ENCODE data around the gene CLBA1.
A peak's percentile ranks its signal among the peaks of the same experiment; 100 is the strongest.

CLBA1 gene

DNA sequence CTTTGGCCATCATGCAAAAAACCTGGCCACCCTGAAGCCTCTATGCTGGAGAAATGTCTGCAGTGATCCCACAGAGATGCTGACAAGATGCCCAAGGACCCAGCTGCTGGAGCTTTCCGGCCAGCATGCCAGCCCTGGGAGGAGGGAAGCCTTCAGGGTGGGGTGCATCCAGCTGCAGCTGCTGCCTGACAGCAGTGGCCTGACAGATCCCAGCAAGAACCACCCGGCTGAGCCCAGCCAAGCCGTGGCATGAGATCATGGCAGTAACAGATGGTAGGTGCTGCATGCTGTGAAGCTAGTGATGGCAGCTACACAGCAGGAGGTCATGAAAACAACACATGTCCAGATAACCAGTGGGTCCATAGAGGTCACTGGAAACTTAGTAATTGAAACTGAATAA lies 13.8 kb downstream of the CLBA1 start:
- H3K27ac ChIP-seq (replicated peaks), result no peak overlapping the region
- H3K4me3 ChIP-seq (replicated peaks; ENCODE audit: insufficient read depth, low read length), result no peak overlapping the region
- no peak for DNase-seq (ENCODE audit: low read depth in 1 of 2, low spot score in 1 of 2)
- TF ChIP-seq, protein P1, sequence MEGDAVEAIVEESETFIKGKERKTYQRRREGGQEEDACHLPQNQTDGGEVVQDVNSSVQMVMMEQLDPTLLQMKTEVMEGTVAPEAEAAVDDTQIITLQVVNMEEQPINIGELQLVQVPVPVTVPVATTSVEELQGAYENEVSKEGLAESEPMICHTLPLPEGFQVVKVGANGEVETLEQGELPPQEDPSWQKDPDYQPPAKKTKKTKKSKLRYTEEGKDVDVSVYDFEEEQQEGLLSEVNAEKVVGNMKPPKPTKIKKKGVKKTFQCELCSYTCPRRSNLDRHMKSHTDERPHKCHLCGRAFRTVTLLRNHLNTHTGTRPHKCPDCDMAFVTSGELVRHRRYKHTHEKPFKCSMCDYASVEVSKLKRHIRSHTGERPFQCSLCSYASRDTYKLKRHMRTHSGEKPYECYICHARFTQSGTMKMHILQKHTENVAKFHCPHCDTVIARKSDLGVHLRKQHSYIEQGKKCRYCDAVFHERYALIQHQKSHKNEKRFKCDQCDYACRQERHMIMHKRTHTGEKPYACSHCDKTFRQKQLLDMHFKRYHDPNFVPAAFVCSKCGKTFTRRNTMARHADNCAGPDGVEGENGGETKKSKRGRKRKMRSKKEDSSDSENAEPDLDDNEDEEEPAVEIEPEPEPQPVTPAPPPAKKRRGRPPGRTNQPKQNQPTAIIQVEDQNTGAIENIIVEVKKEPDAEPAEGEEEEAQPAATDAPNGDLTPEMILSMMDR (IDR thresholded peaks at IDR 0.05; ENCODE audit: insufficient read depth, low read length), result no peak
- TF ChIP-seq GABPA (IDR thresholded peaks at IDR 0.05; ENCODE audit: low read depth), result no peak
- no peak for TF ChIP-seq SPI1 (IDR thresholded peaks at IDR 0.05; ENCODE audit: borderline replicate concordance, low read depth)
- TF ChIP-seq, protein P2, sequence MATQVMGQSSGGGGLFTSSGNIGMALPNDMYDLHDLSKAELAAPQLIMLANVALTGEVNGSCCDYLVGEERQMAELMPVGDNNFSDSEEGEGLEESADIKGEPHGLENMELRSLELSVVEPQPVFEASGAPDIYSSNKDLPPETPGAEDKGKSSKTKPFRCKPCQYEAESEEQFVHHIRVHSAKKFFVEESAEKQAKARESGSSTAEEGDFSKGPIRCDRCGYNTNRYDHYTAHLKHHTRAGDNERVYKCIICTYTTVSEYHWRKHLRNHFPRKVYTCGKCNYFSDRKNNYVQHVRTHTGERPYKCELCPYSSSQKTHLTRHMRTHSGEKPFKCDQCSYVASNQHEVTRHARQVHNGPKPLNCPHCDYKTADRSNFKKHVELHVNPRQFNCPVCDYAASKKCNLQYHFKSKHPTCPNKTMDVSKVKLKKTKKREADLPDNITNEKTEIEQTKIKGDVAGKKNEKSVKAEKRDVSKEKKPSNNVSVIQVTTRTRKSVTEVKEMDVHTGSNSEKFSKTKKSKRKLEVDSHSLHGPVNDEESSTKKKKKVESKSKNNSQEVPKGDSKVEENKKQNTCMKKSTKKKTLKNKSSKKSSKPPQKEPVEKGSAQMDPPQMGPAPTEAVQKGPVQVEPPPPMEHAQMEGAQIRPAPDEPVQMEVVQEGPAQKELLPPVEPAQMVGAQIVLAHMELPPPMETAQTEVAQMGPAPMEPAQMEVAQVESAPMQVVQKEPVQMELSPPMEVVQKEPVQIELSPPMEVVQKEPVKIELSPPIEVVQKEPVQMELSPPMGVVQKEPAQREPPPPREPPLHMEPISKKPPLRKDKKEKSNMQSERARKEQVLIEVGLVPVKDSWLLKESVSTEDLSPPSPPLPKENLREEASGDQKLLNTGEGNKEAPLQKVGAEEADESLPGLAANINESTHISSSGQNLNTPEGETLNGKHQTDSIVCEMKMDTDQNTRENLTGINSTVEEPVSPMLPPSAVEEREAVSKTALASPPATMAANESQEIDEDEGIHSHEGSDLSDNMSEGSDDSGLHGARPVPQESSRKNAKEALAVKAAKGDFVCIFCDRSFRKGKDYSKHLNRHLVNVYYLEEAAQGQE (IDR thresholded peaks at IDR 0.05; ENCODE audit: insufficient replicate concordance, low read depth), result no peak
- TF ChIP-seq POLR2AphosphoS5 (IDR thresholded peaks at IDR 0.05; ENCODE audit: low read depth), result no peak
- H3K27me3 ChIP-seq (ENCODE audit: insufficient read depth, poor library complexity, severe bottlenecking), result no peaks in the 10 kb centered on the region

DNA sequence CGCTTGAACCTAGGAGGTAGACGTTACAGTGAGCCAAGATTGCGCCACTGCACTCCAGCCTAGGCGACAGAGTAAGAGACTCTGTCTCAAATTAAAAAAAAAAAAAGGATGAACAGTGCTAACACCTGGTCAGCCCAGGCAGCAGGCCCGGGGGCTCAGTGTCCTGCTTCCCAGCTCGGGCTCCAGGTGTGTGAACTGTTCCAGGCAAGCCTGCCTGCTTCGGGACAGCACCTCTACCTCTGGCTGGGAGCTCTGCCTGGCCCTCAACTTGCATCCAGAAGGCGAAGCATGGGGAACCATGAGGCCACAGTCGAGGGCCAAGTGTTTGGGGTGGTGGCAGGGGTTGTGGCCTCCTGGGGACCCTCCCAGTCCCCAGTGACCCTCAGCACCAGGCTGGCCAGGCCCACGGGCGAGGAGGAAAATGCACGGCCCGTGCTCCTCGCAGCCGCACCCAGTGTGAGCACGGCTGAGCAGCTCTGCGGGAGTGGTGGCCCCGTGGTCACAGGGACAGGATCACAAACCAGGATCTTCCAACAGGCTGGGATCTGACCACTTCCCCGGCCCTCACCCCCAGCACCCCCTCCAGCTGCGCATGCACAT lies 19.8 kb downstream of the CLBA1 start:
- Histone ChIP-seq H3K4me3 (replicated peaks; ENCODE audit: insufficient read depth, low read length) (no peak overlapping the region), H3K27me3 (ENCODE audit: insufficient read depth, poor library complexity, severe bottlenecking) (no peaks in the 10 kb centered on the region), H3K27ac (replicated peaks) (no peak overlapping the region)
- DNase-seq (ENCODE audit: low read depth in 1 of 2, low spot score in 1 of 2), result no peak
- TF ChIP-seq, protein P1 (IDR thresholded peaks at IDR 0.05; ENCODE audit: insufficient read depth, low read length), result no peak
- TF ChIP-seq SPI1 (IDR thresholded peaks at IDR 0.05; ENCODE audit: borderline replicate concordance, low read depth), result no peak
- TF ChIP-seq, protein P2 (IDR thresholded peaks at IDR 0.05; ENCODE audit: insufficient replicate concordance, low read depth), result no peak
- TF ChIP-seq GABPA (IDR thresholded peaks at IDR 0.05; ENCODE audit: low read depth), result no peak

DNA sequence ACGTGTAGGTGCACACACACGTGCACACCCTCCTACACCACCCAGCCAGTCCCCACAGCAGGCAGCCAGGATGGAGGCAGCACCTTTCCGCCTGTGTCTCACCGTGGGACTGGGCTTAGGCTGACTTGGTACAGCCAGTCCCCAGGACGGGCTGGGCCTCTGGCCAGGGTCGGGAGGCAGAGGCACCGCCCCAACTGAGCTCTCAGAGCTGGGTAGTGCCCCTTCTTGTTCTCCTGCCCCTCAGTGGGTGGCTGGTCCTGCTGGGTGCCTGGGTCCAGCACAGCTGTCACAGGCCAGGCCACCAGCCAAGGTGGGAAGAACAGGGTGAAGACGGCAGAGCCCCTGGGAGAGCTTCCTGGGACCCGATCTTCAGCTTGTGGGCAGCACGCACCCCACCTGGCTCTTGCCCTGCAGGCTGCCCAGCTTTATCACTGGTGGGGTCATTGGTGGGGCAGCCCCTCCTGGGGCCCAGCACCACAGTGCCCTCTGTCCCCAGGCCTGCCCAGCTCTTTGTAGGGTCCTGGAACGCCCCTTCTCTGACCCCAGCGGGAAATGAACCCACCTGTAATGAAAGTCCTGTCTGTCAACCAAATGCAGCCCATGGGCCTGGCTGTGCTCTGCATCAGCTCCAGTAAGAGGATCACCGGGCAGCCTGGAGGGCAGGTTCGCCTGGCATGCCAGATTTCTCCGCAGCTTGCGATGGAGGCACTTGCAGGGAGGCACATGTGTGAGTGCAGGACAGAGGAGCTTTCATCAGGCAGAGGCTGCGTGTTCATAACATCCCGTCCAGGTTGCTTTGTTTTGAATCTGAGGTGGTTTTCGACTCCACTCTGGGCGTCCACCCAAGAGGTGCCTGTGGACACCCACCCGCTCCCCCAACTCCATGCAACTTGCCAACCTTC lies 20.6 kb downstream of the CLBA1 start:
- Histone ChIP-seq H3K27me3 (ENCODE audit: insufficient read depth, poor library complexity, severe bottlenecking) (no peaks in the 10 kb centered on the region), H3K4me3 (replicated peaks; ENCODE audit: insufficient read depth, low read length) (no peak overlapping the region), H3K27ac (replicated peaks) (no peak overlapping the region)
- no peak for TF ChIP-seq SPI1 (IDR thresholded peaks at IDR 0.05; ENCODE audit: borderline replicate concordance, low read depth)
- TF ChIP-seq POLR2AphosphoS5 (IDR thresholded peaks at IDR 0.05; ENCODE audit: low read depth), result peak; percentile 36; the same call in 1 of the 2 replicates
- TF ChIP-seq, protein P1 (IDR thresholded peaks at IDR 0.05; ENCODE audit: insufficient read depth, low read length), result no peak
- no peak for DNase-seq (ENCODE audit: low read depth in 1 of 2, low spot score in 1 of 2)

Measured in HL-60 (cell line).